Progenitor cell of endocrine pancreas (in vitro differentiated cells): Measurements from ENCODE around the gene NDUFAF3. TPM values are rescaled to one million over a fixed set of nuclear protein-coding genes. Genes with fewer than 3 reads are reported as not detected.
A peak's percentile ranks its signal among the peaks of the same experiment; 100 is the strongest.

Experiments
- DNase-seq: peaks from one replicate; pipeline ENCODE4 v3.0.0; 2021; ENCODE audit warnings: low spot score; ENCODE audit not compliant: unreplicated experiment
- H3K27ac Mint-ChIP-seq: 2 replicates; pipeline ENCODE4 v1.8.0; 2021; ENCODE audit warnings: mild to moderate bottlenecking, moderate library complexity, mixed read lengths
- H3K27me3 Mint-ChIP-seq: 2 replicates; pipeline ENCODE4 v1.8.0; 2021; ENCODE audit warnings: mixed read lengths
- H3K36me3 Mint-ChIP-seq: 2 replicates; pipeline ENCODE4 v1.8.0; 2022; ENCODE audit warnings: mixed read lengths; ENCODE audit not compliant: insufficient read depth
- H3K4me1 Mint-ChIP-seq: 2 replicates; pipeline ENCODE4 v1.8.0; 2021; ENCODE audit warnings: low read depth, mixed read lengths
- H3K4me3 Mint-ChIP-seq: 2 replicates; pipeline ENCODE4 v1.8.0; 2021; ENCODE audit warnings: low read depth, mild to moderate bottlenecking, moderate library complexity, mixed read lengths
- H3K9me3 Mint-ChIP-seq: 2 replicates; pipeline ENCODE4 v1.8.0; 2021; ENCODE audit warnings: low read depth, mixed read lengths
- CTCF ChIP-seq: fragments of 200-600 bp; sonication (generic); IDR thresholded peaks from one replicate; pipeline ENCODE4 v1.5.0; 2021; ENCODE audit warnings: antibody characterized with exemption, mild to moderate bottlenecking; ENCODE audit not compliant: unreplicated experiment
- total RNA-seq: library from RNA; stranded (reverse); gene quantifications from 2 replicates; pipeline ENCODE4 v1.2.1, GENCODE V29; 2021

The NDUFAF3 gene
- total RNA-seq, 1 donor from 2014 or later, result 46.1 TPM

- no peak for DNase-seq
- peaks cover 38% of the 10 kb centered on the region for H3K27me3 Mint-ChIP-seq
- peak; percentile 23 for TF ChIP-seq CTCF
- H3K27ac Mint-ChIP-seq, result no peak overlapping the region
- no peaks in the 10 kb centered on the region for H3K9me3 Mint-ChIP-seq
- H3K36me3 Mint-ChIP-seq, result peaks cover 17% of the 10 kb centered on the region
- peaks cover 25% of the 10 kb centered on the region for H3K4me1 Mint-ChIP-seq
- H3K4me3 Mint-ChIP-seq, result no peak overlapping the region
These were observed 24.8 kb upstream of the NDUFAF3 start for GRCh38 chr3:48997102-48997635.

- peaks cover 18% of the 10 kb centered on the region for H3K36me3 Mint-ChIP-seq
- peaks cover 42% of the 10 kb centered on the region for H3K27me3 Mint-ChIP-seq
- no peaks in the 10 kb centered on the region for H3K9me3 Mint-ChIP-seq
- TF ChIP-seq CTCF, result no peak
- H3K4me1 Mint-ChIP-seq, result peaks cover 25% of the 10 kb centered on the region
- no peak for DNase-seq
- no peak overlapping the region for H3K27ac Mint-ChIP-seq
- no peak overlapping the region for H3K4me3 Mint-ChIP-seq
These were observed 23.9 kb upstream of the NDUFAF3 start for GRCh38 chr3:48997714-48998637.

GRCh38 chr3:48999085-48999858 lies 22.6 kb upstream of the NDUFAF3 start:
- peaks cover 34% of the 10 kb centered on the region for H3K27me3 Mint-ChIP-seq
- DNase-seq, result no peak
- H3K4me3 Mint-ChIP-seq, result peak overlapping the region; percentile 5
- H3K27ac Mint-ChIP-seq, result peak overlapping the region; percentile 84
- TF ChIP-seq CTCF, result no peak
- no peaks in the 10 kb centered on the region for H3K9me3 Mint-ChIP-seq
- peaks cover 15% of the 10 kb centered on the region for H3K36me3 Mint-ChIP-seq
- H3K4me1 Mint-ChIP-seq, result peaks cover 31% of the 10 kb centered on the region

- no peak overlapping the region for H3K27ac Mint-ChIP-seq
- peaks cover 24% of the 10 kb centered on the region for H3K27me3 Mint-ChIP-seq
- no peak overlapping the region for H3K4me3 Mint-ChIP-seq
- H3K9me3 Mint-ChIP-seq, result no peaks in the 10 kb centered on the region
- H3K4me1 Mint-ChIP-seq, result peaks cover 36% of the 10 kb centered on the region
- peaks cover 5% of the 10 kb centered on the region for H3K36me3 Mint-ChIP-seq
- DNase-seq, result no peak
- no peak for TF ChIP-seq CTCF
These were observed 20.8 kb upstream of the NDUFAF3 start for GRCh38 chr3:49001155-49001554.
